NCI-H1105 (cell line): ENCODE data around the gene MGLL.

Source experiments
- DNase-seq: peaks from one replicate; lab custom pipeline; 2025; lab: John Stamatoyannopoulos, UW

The MGLL gene

DNA sequence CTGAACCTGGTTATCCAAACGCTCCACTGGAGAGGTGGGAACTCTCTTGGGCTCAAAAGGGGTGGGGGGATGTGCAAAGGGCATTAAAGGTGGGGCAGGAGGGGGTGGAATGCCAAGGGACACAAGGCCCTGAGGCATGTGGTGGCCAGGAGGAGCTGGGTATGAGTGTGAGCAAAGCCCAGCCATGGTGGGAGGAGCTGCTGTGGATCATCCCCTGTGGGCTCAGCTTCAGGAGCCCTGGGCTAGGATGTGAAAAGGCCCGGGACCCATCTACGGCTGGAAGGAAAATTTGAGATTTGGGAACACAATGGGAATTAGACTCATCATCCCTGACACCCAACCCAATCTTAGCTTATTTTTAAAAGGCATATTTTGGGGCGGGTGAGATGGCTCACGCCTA lies 33.3 kb downstream of the MGLL start:
- no peak for DNase-seq

DNA sequence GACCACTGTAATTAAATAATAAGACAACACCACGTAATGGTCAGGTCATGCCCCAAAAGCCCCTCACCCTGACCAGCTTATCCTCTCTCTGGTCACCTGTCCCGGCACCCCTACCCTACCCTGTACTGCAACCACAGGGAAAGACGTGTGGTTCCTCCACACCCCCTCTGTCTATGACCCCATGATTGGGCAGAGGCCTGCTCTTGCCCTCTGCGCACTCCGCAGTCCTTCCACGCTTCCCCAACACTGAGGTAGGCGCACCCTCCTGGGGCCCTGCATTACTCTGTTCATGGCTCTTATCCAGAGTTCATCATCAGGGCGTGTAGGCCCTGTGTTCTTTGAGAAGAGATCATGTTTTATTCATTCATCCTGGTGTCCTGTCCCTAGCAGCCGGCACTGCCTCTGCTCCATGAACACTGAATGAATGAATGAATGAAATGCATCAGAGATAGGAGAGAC lies 33.8 kb downstream of the MGLL start:
- no peak for DNase-seq

DNA sequence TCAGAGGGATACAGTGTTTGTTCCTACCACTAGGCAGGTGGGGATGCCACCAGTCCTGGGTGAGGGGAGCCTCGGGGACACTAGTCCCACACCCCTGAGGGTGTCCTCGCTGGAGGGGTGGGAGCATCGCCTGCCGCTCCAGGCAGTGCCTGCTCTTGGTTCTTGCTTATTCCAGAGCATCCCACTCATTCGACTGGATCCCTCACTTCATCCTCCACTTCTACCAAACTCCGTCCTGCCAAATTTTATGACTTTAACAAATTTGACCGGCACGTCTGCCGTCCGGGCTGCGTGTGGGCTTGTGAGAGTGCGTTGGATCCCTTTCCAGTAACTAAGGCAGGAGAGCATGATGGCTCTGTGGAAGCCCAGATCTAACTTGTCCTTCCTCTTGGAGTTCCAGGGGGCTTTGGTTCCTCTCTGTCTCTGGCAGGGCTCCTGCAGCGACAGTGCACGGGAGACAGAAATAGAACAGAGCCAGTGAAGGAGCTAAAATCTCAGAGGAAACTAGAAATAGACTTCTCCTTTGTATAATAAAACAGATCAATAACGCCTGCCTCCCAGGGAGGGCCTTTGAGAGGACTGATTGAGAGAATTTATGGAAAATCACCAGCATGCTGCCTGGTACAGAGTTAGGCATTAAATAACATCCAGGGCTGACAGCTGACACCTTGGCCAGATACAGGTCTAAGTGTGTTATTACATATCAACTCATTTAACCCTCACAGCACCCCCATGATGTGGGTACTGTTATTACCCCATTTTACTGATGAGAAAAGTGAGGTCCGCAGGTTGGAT lies 34.5 kb downstream of the MGLL start:
- DNase-seq, result no peak

- no peak for DNase-seq
Measured at GRCh38 chr3:127787071-127787490, 35.2 kb downstream of the MGLL start.

DNA sequence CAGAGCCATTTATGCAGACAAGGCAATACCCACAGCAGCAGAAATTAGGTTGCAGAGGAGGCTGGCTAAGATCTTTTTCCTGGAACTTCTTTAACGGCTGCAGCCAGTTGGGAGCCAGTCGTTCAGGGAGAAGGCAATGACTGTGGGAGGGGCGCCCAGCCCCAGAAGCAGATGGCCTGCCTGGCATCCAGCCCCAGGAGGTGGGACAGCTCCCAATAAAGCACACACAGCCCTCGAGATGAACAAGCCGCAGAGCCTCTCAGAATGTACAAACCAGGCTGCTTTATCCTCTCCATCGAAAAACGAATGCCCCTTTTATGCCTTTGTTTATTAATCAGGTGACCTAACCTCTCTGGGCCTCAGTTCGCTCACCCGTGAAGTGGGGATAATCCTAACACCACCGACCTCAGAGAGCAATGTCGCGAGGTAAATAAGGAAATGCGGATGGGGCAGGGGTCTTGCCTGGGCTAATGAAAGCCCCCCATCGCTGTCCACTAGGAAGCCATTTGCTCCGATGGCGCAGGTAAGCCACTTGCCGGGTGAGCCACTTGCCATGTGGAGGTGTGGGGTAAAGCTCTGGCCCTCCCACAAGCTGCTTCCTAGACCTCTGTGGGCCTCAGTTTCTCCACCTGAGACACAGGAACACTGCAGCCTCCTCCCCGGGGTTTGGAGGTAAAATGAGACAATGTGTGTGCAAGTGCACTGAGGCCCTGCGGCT lies 35.8 kb downstream of the MGLL start:
- DNase-seq, result peak; percentile 97

DNA sequence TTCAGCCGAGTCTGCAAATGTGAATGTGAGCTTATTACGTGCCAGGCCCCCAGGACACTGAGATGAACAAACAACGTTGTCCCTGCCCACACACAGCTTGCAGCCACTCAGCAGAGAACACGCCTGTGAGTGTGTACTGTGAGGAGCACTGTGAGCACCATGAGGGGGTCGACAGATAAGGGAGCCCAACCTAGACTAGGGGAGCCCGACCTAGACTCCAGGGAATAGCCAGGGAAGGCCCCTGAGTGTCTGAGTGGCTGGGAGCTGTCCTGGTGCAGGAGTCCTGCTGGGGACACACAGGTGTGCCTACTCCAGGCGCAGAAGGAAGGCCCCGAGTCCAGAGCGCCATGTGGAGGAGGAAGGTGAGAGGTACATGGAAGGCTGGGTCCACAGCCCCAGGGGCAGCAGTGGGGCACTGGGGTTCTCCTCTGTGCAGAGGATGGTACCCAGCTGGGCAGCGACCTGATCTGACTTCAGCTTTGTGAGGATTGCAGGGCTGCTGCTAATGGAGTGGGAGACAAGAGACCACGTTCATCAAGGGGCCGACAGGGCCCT lies 36.5 kb downstream of the MGLL start:
- DNase-seq, result no peak

DNA sequence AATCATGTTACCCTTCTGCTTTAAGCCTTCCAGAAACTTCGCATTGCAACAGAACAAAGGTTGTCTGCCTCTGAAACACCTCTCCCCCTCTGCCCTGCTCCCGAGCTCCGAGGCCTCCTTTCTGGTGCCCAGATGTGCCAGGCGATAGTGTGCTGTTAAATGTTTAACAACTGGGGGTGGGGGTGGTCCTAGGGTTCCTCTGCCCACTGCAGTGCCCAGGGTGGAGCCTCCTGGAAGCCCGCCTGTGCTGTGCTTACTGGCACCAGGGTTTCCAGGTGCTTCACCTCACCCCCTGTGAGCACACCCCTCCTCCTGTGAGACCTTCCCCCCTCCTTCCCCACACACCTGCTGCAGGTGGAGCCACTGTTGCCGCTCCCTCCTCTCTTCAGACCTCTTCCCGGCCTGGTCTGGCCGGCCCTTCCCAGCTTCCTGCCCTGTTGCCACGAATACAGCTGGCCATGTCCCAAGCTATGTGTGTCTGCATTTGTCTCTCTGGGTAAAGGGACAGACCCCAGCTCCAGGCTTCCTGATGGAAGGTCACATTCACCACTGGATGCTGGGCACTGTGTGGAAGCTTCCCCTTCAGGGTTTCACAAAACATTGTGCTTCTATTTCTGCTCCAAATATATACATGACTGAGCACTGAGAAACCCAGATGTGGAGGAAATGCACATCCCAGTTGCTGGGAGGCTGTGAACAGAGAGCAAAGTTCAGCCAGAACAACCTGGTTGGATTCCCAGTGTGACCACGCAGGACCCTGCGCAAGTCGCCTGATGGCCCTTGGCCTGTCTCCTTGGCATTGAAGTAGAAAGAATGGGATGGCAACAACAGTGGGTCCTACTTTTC lies 37.2 kb downstream of the MGLL start:
- DNase-seq, result peak; percentile 89

DNA sequence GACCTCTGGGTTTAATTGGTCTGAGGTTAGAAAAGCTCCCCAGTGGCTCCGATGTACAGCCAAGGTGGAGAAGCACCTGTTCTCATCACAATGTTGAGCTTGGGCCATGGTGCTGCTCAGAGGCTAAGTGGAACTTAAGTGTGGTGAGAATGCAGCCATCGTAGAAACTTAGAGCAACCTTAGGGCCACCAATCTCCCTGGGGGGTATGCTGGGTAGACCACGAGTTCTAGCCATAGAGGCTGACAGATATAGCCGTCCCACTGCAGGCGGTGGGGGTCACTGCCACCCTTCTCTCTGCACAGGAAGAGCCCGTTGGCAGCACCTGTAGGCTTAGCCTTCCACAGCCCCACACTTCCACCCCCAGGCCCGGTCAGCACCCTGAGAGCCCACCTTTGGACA lies 38.0 kb downstream of the MGLL start:
- peak; percentile 16 for DNase-seq

DNA sequence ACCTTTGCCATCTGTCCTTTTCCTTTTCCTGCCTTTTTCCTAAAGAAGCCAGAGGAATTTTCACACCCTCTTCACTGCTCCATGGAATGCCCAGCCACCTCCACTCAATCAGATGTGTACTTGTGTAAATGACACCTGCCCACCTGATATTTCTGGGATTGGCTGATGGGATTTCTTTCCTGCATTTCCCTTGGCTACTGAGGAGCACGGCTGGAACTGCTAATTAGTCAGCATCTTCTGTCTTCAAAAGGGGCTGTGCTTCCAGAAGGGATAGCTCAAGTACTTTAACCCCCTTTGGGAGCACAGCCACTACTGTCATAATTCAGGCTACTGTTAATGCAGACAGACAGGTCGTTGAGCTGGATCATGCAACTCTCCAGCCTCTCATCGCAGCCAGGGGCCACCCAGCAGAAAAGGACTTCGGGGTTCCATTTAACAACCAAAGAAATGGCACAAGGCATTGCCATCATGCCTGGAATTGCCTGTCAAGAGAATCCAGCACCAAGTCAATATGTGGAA lies 38.6 kb downstream of the MGLL start:
- DNase-seq, result peak; percentile 59

- no peak for DNase-seq
Measured at GRCh38 chr3:127783166-127783565, 39.1 kb downstream of the MGLL start.

DNA sequence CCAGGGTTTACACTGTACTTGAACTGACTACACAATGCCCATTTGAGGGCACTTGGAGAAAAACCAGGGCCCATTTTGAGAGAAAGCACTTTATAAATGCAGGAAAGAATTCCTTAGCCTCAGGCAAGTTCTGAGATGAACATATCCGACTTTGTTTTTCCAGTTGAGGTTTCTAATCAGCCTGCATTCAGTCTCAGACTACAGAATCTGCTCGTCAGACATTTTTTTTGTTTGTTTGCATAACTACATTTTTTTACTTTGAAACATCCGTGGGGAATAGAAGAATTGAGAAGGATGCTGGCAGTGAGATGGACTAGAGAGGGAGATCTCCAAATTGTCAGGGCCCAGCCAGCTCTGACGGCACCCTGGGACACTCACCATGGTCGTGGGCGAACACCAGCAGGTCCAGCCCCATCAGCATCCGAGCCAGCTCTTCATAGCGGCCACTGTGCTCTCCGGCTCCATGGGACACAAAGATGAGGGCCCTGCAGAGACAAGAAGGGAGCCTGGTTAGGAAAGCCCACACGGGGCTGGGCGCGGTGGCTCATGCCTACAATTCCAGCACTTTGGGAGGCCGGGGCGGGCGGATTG lies 40.8 kb downstream of the MGLL start:
- DNase-seq, result no peak

GRCh38 chr3:127780536-127781400 lies 41.5 kb downstream of the MGLL start:
- no peak for DNase-seq

DNA sequence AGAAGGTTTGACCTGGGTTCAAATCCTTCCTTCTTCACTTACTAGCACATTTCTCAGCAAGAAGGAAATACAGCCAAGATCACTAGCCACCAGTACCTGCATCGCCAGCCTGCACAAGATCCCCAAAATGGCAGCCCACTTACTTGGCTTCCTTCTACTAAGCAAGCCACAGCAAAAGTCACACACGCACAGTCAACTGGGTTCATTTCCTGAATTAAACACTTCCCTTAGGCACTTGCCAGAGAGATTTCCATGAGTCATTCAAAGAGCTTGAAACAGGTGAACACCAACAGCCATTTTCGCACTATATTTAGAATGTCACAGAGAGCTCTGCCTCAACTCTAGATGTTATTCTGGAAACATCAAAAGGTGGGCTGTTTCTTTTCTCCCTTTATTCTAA lies 42.6 kb downstream of the MGLL start:
- no peak for DNase-seq

GRCh38 chr3:127777921-127778656 lies 44.2 kb downstream of the MGLL start:
- DNase-seq, result no peak

DNA sequence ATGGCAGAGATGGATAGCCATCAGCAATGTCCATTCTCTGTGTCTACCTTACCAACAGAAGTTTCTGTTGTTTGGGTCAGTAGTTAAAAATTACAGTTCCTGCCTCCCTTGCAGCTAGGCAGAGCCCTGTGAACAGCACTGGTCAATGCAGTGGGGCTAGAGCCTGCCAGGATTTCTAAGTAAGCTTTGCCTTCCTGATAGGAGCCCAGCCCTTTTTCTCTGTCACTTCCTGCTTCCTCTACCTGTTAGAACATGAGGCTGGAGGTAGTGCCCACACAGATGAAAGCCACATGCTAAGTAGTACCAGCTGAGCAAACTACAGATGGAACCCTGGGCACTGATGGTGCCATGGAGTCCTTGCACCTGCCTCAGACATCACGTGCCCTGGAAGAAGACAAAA lies 45.0 kb downstream of the MGLL start:
- DNase-seq, result no peak

GRCh38 chr3:127776347-127776746 lies 46.0 kb downstream of the MGLL start:
- DNase-seq, result no peak

DNA sequence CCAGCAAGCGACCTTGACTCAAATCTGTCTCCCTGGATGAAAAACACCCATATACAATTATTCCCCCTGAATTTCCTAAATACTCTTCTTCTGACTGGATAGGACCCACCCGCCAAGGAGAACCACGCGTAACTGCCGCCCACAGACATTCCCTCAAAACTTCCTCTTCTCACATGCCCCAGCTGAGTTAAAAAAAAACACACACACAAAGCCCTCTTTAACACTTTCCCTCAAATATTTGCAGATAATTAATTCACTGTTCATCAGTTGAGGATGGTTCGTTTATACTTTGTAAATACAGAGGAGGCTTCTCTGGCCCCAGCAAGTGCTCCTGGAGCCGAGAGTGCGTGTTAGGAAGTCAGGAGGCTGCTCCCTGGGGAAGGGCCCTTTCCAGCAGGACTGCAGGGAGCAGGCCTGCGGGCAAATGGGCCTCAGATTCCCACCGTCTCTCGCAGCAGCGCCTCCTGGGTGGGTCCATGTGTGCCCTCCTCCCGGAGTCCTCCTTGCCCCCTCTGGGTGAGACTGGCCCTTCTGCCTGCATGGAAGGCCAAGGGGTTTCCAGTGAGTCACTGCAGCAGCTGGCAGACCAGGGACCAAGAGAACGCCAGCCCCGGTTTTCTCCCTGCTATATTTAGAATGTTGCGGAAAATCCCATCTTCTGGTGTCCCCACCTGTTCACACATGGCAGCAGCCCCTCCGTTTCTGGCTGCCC lies 46.8 kb downstream of the MGLL start:
- no peak for DNase-seq

- no peak for DNase-seq
Measured at GRCh38 chr3:127774647-127775046, 47.7 kb downstream of the MGLL start.

DNA sequence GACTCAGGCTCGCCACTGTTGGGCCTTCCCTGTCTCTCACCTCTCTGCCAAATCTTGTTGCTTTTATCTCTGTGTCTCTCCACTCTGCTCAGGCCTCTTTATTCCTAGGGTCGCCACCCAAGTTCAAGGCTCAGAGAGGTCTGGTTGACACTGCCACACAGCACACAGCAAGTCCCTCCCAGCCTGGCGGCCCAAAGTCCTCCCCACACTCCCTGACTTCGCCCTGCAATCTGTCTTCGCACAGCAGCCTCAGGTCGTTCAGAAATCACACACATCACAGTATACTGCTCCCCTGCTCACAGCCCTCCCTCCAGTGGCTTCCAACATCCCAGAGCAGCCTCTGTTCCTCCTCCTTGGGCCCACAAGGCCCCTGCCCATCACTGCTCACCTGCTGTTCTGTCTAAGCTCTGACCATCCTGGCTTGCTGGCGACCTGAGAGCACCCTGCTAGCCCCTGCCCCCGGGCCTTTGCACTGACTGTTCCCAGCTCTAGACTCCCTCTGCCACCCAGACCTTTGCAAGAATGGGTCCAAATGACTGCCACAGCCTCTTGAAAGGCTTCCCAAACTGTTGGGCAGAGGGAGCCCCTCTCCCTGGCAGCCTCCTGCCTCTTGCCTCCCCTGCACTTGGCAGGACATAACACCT lies 48.4 kb downstream of the MGLL start:
- DNase-seq, result no peak
